HG03442 (cell line): Measurements from ENCODE around the gene MIA.
"Not testable (repeated sequence)": the region's sequence is repeated elsewhere in the genome, so short reads cannot be mapped to it uniquely, and the experiment has no call there.

Source experiments
- ATAC-seq: cut with Tn5 transposase; IDR thresholded peaks from one replicate; pipeline ENCODE4 v1.9.1; 2021; ENCODE audit warnings: mild to moderate bottlenecking, moderate library complexity; ENCODE audit not compliant: unreplicated experiment

MIA gene

DNA sequence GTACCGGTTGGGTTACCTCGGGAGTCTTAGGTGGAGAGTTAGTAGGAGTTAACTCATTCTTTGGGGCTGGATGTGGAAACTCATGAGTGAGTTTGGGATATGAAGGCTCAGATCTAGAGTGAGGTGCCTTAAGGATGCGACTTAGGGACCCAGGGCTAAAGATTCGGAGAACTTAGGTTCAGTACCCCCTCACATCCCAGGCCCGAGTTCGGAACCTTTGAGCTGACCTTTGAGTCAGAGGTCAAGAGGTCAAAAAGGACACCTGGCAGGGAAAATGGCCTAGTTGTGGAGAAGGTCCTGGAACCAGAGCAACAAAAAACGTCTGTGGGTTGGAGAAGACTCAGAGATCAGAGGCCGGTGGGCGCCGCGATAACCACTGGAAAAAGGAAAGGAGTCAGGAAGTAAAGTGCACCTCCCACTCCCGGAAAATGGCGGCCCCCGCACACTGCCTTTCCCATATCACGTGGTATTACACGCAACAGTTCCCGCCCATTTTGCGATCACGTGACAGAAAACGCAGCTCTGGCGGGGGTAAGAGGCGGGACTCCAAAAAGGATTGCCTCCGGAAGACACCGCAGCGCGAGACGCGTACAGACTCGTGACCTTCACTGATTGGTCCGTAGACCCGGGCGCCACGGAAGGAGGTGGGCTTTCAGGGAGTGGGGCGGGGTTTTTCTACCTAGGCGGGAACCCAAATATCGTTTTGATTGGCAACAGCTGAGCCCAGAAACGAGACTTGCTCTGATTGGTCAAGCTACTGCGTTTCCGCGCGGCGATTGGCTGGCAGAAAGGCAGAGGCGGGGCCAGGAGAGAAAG is 25.1 kb upstream of the MIA start, which contains the start of gene ACTMAP:
ACTMAP (minus strand) TSS at position 420 of the 816 bp plus-strand sequence. CDS start 674 bp downstream, outside the sequence.
- peak; percentile 79 for ATAC-seq

DNA sequence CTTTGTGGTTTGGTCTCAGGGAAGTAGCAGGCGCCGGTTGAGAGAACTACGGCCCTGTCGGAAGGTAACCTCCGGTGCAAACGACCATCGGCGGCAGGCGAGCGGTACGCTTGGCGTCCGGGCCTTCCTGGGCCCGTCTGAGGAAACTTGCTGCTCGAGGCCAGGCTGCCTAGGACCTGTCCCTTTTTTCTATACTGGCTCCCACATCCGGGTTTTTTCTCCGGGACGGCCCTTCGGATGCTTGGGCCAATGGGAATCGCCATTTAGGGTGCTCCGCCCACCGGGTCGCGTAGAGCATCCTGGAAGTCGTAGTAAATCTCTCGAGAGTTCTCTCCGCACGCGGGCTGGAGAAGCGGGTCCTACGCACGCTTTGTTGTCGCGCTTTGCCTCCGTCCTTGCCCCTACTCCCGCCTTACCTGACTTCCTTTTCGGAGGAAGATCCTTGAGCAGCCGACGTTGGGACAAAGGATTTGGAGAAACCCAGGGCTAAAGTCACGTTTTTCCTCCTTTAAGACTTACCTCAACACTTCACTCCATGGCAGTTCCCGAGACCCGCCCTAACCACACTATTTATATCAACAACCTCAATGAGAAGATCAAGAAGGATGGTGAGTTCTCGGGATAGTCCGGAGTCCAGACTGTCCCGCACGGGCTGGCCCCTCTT is 24.3 kb upstream of the MIA start, which contains the start of gene SNRPA:
SNRPA (plus strand) TSS at position 330 of the 664 bp plus-strand sequence; CDS start at position 536, 206 bp downstream.
- peak; percentile 49 for ATAC-seq

DNA sequence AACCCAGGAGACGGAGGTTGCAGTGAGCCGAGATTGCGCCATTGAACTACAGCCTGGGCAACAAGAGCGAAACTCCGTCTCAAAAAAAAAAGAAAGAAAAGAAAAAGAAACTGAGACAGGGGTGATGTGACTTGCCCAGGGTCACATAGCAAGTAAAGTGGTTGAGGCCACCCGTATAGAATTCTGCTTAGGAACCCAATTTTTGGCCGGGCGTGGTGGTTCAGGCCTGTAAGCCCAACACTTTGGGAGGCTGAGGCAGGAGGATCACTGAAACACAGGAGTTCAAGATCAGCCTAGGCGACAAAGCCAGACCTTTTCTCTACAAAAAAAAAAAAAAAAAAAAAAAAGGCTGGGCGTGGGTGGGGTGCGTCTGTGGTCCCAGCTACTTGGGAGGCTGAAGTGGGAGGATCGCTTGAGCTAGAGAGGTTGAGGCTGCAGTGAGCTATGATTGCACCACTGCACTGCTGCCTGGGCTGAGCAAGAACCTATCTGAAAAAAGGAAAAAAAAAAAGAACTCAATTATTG is 23.0 kb upstream of the MIA start:
- ATAC-seq = no peak

- ATAC-seq = no peak
Measured at GRCh38 chr19:40754611-40755247, 20.6 kb upstream of the MIA start.

DNA sequence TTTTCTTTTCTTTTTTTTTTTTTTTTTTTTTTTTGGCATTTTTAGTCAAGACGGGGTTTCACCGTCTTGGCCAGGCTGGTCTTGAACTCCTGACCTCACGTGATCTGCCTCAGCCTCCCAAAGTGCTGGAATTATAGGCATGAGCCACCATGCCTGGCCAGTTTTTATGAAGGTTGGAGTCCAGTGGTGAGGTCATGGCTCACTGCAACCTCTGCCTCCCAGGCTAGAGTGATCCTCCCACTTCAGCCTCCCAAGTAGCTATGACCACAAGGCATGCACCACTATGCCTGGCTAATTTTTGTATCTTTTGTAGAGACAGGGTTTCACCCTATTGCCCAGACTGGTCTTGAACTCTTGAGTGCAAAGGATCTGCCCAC is 20.1 kb upstream of the MIA start:
- ATAC-seq = no peak

- ATAC-seq = no peak
Measured at GRCh38 chr19:40755791-40756190, 19.5 kb upstream of the MIA start.

DNA sequence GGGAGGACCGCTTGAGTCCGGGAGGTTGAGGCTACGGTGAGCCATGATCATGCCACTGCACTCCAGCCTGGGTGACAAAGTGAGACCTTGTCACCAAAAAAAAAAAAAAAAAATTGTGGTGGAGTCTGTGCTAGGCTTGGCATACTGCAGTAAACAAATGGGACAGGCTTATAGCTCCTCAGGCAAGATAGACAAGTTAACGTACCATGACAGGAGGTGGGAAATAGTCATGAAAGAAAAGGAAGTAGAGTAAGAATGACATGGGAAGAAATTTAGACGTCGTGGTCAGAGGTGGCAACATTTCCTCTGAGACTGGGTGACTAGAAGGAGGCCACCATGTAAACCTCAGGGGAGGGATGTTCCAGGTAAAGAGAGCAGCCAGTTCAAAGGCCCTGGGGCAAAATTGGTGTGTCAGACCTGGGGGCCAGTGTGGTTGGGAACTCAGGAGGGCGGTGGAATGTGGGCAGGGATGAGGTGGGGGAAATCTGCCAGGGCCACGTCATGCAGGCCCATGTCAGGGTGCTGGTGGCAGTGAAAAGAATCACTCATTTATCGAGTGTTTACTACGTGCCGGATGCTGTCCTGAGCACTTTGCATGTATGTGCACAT is 18.7 kb upstream of the MIA start:
- no peak for ATAC-seq

- no peak for ATAC-seq
Measured at GRCh38 chr19:40758491-40758890, 16.8 kb upstream of the MIA start.

GRCh38 chr19:40759352-40759751 is 16.0 kb upstream of the MIA start:
- no peak for ATAC-seq

- ATAC-seq = no peak
Measured at GRCh38 chr19:40762754-40763470, 12.4 kb upstream of the MIA start.

- no peak for ATAC-seq
Measured at GRCh38 chr19:40763526-40763925, 11.8 kb upstream of the MIA start.

DNA sequence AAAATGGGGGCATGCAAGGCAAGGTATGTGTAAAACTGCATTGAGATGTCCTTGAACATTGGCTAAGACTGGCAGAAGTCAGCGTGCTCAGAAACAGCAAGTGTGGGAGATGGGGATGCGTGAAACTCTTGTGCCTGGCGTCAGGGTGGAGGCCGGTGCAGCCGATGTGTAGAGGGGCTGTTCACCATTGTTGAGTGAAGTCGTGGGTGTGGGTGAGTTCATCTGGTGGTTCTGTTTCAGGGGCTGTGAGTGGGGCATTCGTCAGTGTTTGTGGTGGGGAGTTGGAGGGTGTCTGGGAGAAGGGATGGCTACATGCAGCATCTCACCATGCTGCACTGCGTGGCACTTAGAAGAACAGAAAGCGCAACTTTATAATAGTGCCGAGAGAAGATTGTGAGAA is 11.4 kb upstream of the MIA start:
- ATAC-seq = no peak

DNA sequence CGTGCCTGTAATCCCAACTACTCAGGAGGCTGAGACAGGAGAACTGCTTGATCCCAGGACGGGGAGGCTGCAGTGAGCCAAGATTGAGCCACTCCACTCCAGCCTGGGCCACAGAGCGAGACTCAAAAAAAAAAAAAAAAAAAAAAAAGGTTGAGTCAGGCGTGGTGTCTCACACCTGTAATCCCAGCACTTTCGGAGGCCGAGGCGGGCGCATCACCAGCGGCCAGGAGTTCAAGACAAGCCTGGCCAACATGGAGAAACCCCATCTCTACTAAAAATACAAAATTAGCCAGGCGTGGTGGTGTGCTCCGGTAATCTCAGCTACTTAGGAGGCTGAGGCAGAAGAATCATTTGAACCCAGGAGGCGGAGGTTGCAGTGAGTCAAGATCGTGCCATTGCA is 8.9 kb upstream of the MIA start:
- not testable (repeated sequence) for ATAC-seq

GRCh38 chr19:40768869-40769268 is 6.5 kb upstream of the MIA start:
- no peak for ATAC-seq

DNA sequence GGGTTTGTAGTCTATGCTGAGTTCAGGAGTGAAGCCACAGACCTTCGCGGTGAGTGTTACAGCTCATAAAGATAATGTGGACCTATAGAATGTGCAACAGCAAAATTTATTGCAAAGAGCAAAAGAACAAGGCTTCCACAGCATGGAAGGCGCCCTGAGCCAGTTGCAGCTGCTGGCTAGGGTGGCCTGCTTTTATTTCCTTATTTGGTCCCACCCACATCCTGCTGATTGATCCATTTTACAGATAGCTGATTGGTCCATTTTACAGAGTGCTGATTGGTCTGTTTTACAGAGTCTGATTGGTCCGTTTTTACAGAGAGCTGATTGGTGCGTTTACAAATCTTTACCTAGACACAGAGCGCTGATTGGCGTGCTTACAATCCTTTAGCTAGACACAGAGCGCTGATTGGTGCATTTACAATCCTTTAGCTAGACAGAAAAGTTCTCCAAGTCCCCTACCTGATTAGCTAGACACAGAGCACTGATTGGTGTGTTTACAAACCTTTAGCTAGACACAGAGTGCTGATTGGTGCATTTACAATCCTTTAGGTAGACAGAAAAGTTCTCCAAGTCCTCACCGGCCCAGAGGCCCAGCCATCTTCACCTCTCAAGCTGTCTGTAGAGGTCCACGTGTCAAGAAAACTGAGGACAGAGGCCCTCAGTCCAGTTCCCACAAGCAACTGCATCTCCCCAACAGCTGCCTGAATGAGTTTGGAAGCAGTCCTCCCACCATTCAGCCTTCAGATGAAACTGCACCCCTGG is 4.0 kb upstream of the MIA start:
- ATAC-seq = not testable (repeated sequence)

DNA sequence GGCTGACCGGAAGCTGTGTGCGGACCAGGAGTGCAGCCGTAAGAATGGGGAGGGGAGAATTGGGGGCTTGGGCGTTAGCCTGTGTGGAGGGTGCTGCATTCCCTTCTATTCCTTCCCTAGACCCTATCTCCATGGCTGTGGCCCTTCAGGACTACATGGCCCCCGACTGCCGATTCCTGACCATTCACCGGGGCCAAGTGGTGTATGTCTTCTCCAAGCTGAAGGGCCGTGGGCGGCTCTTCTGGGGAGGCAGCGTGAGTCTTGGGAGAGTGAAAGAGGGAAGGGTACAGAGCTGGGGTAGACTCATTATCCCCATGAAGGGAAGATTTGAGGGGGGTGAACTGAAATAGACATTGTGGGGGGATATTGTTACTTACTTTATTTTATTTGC is 306 bp downstream of the MIA start:
- no peak for ATAC-seq

DNA sequence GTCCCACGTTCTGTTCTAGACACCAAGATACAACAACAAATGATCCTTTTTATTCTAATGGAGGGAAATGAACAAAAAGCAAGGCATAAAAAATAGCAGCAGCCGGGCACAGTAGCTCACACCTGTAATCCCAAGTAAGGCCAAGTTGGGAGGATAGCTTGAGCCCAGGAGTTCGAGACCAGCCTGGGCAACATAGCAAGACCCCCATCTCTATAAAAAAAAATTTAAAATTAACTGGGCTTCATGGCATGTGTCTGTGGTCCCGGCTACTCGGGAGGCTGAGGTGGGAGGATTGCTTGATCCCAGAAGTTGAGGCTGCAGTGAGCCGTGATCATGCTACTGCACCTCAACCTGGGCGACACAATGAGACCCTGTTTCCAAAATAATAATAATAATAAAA is 1.0 kb downstream of the MIA start:
- ATAC-seq = no peak

GRCh38 chr19:40776932-40777644 is 1.8 kb downstream of the MIA start:
- ATAC-seq = peak; percentile 51

- ATAC-seq = no peak
Measured at GRCh38 chr19:40777645-40777936, 2.3 kb downstream of the MIA start.
